Measurements from ENCODE around the gene PEX14.

Gene PEX14

DNA sequence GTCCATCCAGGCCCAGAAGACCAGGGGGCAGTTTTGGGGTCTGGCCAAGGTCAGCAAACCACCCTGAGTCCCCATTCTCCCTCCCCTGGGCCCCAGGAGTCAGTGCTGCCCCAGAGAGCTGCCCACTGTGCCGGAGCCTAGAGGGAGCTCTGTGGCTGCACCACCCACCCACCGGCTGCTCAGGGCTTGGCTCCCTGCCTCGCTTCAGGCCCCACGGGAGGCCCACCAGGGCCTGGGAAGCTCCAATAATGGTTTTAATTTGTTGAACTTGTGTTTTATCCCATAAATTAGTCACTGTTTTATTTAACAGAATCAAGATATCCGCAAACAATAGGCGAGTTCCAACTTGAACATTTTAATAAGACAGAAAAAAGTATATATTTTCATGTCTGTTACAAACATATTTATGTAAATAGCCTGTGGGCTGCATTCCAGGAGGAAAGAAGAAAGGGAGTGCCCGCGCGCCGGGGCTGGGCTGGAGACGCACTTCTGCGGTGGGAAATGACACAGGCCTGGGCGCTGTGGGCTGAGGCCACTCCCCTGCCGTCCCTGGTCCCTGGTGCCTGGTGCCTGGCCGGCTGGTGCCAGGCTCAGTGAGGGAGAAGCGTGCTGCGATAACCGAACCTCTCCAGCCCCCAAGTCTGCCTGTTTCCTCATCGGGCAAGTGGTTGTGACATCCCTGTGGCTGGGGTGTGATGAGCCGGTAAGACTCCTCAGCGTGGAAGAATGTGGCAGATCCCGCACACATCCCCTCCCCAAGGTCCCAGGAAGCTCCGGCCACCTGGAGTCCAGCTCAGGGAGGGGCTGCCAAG is 160.5 kb downstream of the PEX14 start:
- TF ChIP-seq, protein P1, sequence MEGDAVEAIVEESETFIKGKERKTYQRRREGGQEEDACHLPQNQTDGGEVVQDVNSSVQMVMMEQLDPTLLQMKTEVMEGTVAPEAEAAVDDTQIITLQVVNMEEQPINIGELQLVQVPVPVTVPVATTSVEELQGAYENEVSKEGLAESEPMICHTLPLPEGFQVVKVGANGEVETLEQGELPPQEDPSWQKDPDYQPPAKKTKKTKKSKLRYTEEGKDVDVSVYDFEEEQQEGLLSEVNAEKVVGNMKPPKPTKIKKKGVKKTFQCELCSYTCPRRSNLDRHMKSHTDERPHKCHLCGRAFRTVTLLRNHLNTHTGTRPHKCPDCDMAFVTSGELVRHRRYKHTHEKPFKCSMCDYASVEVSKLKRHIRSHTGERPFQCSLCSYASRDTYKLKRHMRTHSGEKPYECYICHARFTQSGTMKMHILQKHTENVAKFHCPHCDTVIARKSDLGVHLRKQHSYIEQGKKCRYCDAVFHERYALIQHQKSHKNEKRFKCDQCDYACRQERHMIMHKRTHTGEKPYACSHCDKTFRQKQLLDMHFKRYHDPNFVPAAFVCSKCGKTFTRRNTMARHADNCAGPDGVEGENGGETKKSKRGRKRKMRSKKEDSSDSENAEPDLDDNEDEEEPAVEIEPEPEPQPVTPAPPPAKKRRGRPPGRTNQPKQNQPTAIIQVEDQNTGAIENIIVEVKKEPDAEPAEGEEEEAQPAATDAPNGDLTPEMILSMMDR (IDR thresholded peaks at IDR 0.05; ENCODE audit: insufficient read depth, low read depth, low read length, missing control alignments): no peak
- H3K4me3 ChIP-seq (ENCODE audit: low read length): peak overlapping the region; percentile 30
- DNase-seq (ENCODE audit: low read depth): peak; percentile 97

DNA sequence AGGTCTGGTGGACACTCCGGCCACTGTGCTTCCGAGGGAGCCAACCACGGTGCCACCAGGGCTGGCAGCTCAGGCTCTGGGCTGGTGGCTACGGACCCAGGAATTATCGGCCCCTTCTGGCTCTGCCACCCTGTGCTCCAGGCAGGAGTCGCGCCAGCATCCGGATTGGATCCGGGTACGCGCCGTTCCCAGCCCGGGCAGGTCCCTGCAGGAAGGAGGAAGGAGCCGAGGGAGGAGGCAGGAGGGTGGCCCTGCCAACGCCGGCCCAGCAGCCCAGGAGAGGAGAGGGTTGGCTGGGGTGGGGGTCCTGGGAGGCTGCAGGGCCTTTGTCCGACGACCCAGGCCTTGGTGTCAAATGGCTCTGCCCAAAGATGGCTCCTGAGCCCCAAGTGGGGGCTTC is 161.2 kb downstream of the PEX14 start:
- TF ChIP-seq, protein P1 (IDR thresholded peaks at IDR 0.05; ENCODE audit: insufficient read depth, low read depth, low read length, missing control alignments): no peak
- peak overlapping the region; percentile 30 for H3K4me3 ChIP-seq (ENCODE audit: low read length)
- DNase-seq (ENCODE audit: low read depth): peak; percentile 89

DNA sequence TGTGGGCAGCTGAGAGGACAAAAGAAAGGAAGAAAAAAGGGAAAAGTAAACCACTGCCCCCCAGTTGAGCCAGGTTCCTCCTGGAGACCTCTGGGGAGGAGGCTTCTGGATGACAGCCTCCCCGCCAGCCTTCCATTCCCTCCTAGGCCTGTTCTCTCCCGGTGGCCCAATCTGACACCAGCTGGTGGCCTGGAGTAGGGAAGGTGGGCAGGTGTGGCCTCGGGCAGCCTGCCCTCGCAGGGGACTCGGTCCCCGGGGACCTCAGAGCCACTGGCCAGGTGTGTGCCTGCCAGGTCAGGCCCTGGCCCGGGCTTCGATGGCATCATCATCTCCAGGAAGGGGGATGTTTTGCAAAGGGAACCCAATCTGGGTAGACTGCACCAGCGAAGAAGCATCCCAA is 162.7 kb downstream of the PEX14 start:
- TF ChIP-seq, protein P1 (IDR thresholded peaks at IDR 0.05; ENCODE audit: insufficient read depth, low read depth, low read length, missing control alignments): no peak
- DNase-seq (ENCODE audit: low read depth): no peak
- no peak overlapping the region for H3K4me3 ChIP-seq (ENCODE audit: low read length)

DNA sequence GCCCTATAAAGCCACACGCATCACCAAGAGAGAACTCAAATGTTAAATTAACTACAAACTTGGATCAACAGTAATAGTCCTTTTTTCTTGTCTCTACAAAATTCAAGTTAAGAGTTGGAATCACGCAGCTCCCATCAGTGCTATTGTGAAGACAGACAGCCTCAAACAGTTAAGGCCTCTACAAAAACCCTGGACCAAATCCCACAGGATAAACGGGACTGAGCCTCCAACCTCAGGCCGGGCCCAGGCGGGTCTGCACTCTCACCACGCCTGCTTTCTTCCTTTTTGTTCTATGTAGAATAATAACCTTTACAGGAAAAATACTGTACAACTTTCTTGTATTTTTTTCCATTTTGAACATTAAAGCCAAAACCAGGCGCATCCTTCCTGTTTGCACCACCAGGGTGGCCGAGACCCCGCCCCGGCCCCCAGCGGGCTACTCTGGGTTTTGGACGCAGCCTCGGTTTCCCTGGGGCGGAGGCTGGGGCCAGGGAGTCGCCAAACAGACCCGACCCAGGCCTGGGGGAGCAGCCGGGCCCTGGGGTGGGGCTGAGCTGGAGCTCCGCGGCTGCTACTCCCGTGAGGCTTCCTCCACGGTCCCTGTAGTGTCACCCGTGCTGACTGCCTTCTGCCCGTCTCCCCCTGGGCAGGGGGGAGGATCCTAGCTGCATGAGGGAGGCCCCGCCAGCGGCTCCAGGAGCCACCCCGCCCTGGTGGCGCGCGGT is 163.2 kb downstream of the PEX14 start:
- no peak overlapping the region for H3K4me3 ChIP-seq (ENCODE audit: low read length)
- DNase-seq (ENCODE audit: low read depth): no peak
- TF ChIP-seq, protein P1 (IDR thresholded peaks at IDR 0.05; ENCODE audit: insufficient read depth, low read depth, low read length, missing control alignments): no peak

DNA sequence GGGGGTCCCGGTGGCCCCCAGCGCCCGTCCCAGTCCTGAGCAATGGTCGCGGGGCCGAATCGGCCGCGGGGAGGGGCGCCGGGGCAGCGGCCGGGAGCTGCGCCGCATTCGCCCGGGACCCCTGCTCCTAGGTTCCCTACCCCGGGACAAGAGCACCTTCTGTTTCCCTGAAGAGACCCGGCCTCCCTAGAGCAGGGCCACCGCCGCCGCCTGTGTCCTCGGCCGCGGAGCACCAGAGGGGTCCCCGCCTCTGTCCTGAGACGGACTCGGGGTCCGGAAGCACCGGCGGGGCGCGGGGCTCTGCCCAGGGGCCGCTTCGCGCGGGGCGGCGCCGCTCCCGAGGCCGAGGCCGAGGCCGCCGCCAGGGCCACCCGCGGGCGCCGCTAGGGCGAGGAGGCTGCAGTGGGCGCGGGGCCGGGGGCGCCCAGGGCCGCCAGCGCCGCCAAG is 163.8 kb downstream of the PEX14 start:
- no peak overlapping the region for H3K4me3 ChIP-seq (ENCODE audit: low read length)
- DNase-seq (ENCODE audit: low read depth): no peak
- TF ChIP-seq, protein P1 (IDR thresholded peaks at IDR 0.05; ENCODE audit: insufficient read depth, low read depth, low read length, missing control alignments): no peak

DNA sequence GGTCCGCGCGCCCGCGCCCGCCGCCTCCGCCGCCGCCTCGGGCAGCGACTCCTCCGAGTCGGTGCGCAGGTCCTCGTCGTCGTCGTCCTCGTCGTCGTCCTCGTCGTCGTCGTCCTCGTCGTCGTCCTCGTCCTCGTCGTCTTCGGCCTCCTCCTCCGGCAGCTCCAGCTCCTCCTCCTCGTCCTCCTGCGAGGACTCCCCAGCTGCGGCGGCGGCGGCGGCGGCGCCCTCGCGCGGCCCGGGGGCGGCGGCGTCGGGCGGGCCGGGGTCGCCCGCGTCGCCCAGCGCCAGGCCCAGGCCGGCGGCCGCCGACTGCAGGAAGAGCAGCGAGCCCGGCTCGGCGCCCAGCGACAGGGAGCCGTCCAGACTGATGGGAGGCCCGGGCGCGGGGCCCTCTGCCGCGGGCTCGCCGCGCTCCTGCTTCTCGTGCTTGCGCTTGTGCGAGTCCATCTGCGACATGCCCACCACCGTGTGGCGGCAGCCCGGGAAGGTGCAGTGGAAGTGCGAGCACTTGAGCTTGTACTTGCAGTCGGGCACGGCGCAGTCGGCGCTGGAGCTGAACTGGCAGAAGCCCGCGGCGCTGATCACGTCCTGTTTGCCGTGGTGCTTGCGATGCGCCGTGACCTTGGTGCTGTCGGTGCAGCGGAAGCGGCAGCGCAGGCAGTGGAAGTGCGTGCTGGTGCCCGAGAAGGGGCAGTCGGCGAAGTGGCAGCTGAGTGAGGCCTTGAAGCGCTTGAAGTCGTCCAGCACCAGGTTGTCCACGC is 164.4 kb downstream of the PEX14 start:
- TF ChIP-seq, protein P1 (IDR thresholded peaks at IDR 0.05; ENCODE audit: insufficient read depth, low read depth, low read length, missing control alignments): no peak
- no peak for DNase-seq (ENCODE audit: low read depth)
- H3K4me3 ChIP-seq (ENCODE audit: low read length): no peak overlapping the region
